Lower leg skin (tissue), 3 donors: Measurements from ENCODE around the gene TMC3.

Experiments used
- POLR2A ChIP-seq, 2 donors: fragments of 450-650 bp; IDR thresholded peaks; one replicate each; pipeline ENCODE4 v1.6.1; 2016 to 2017; ENCODE audit warnings: antibody characterized with exemption in 2 of 2, mild to moderate bottlenecking in 1 of 2, moderate library complexity in 1 of 2
- TF ChIP-seq, protein P1 (sequence below), 3 donors: fragments of 450-650 bp; IDR thresholded peaks; one replicate each; pipeline ENCODE4 v1.5.1; 2016; ENCODE audit warnings: antibody characterized with exemption in 3 of 3, mild to moderate bottlenecking in 3 of 3, moderate library complexity in 2 of 3

DNA sequence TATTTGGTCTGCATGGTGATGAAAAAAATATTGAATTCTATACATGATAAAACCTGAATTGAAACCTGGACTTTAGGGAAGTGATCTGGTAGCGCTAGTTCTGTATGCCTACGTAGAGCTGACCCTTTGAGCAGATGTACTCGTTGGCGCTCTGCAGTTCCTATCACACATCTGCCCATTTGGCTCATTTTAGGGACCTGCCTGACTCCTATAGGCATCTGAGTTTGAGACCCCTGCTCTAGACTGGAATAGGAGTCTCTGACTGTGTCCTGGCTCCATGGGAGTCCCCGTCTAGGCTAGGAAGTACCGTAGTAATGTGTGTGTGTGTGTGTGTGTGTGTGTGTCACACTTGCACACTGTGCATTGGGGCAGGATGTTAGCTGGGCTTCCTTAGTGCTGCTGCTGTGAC is 71.3 kb downstream of the TMC3 start:
- TF ChIP-seq, protein P1, sequence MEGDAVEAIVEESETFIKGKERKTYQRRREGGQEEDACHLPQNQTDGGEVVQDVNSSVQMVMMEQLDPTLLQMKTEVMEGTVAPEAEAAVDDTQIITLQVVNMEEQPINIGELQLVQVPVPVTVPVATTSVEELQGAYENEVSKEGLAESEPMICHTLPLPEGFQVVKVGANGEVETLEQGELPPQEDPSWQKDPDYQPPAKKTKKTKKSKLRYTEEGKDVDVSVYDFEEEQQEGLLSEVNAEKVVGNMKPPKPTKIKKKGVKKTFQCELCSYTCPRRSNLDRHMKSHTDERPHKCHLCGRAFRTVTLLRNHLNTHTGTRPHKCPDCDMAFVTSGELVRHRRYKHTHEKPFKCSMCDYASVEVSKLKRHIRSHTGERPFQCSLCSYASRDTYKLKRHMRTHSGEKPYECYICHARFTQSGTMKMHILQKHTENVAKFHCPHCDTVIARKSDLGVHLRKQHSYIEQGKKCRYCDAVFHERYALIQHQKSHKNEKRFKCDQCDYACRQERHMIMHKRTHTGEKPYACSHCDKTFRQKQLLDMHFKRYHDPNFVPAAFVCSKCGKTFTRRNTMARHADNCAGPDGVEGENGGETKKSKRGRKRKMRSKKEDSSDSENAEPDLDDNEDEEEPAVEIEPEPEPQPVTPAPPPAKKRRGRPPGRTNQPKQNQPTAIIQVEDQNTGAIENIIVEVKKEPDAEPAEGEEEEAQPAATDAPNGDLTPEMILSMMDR (IDR thresholded peaks at IDR 0.05), result no peak
- TF ChIP-seq POLR2A (IDR thresholded peaks at IDR 0.05), result no peak
